ENCODE results near the gene SEPTIN3.

DNA sequence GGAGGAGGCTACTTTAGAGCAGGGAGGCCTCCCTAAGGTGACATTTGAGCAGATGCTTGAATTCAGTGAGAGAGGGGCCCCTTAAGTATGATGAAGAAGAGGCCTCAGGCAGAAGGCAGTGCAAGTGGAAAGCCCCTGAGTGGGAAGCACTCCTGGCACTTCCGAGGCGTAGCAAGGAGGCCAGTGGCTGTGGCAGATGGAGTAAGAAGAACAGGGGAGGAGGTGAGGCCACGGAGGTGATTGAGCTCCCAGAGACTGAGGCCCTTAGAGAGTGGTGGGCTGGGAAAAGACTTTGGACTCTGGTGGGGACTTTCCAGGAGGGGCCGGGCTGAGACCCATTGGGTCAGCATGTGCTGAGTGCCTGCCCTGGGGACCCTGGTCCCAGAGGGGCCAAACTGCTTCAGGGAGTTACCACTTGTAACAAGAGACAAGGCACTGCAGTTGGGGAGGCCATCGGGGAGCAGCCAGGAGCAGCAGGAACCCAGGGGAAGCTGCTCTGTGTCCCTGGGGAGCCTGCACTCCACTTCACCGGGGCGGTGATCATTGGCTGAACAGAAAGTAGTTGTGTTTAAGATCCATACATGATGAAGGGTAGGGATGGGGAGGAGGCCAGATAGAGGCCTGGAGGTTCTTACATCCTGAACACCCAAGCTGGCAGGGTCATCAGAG lies 19.8 kb upstream of the SEPTIN3 start:
- TF ChIP-seq CTCF (IDR thresholded peaks at IDR 0.05): no peak
- TF ChIP-seq POLR2AphosphoS5 (IDR thresholded peaks at IDR 0.05; ENCODE audit: insufficient read depth in 1 of 2, low read depth in 1 of 2): no peak
- no peak for TF ChIP-seq POLR2A (IDR thresholded peaks at IDR 0.05)
